RWPE1 (cell line): ENCODE results near the gene GSTT2B.
"Not testable (repeated sequence)": the region's sequence is repeated elsewhere in the genome, so short reads cannot be mapped to it uniquely, and the experiment has no call there.

Source experiments
- CTCF ChIA-PET: fragments of 350-600 bp; sonication (Branson Sonifier 250); formaldehyde crosslinking; extraction: SDS; loops from one replicate; lab custom pipeline; 2021; lab: Yijun Ruan, JAX
- POLR2A ChIA-PET: fragments of 400-600 bp; formaldehyde crosslinking; extraction: SDS; loops from one replicate; lab custom pipeline; 2020; ENCODE audit warnings: antibody characterized with exemption; ENCODE audit not compliant: low non-redundant PET; lab: Yijun Ruan, JAX
- DNase-seq: peaks from one replicate; pipeline ENCODE4 v3.0.0; 2012; ENCODE audit warnings: low spot score
- H3K27ac ChIP-seq: fragments of 450-650 bp; 2 replicates; pipeline ENCODE4 v1.5.1; 2017
- CTCF ChIP-seq: fragments of 450-650 bp; conservative IDR thresholded peaks from 2 replicates; pipeline ENCODE4 v1.5.1; 2017; ENCODE audit warnings: low read depth, mild to moderate bottlenecking

GSTT2B gene

GRCh38 chr22:24001314-24001713, 40.3 kb upstream of the GSTT2B start:
- H3K27ac ChIP-seq: no peak overlapping the region
- ChIA-PET POLR2A (no interaction called here), CTCF (interaction anchor here (0.6 kb wide), 1 partner anchor 233 kb away, joined by 3 read pairs; no protein-coding TSS in a partner anchor)
- DNase-seq: no peak
- TF ChIP-seq CTCF: no peak

- CTCF ChIA-PET, POLR2A ChIA-PET, H3K27ac ChIP-seq, DNase-seq: not testable (repeated sequence)
These were observed 38.8 kb upstream of the GSTT2B start for GRCh38 chr22:23999779-24000178.

- no peak for DNase-seq
- no peak for TF ChIP-seq CTCF
- POLR2A ChIA-PET: interaction anchor here (0.6 kb wide), 1 partner anchor 102 kb away, joined by 3 read pairs; no protein-coding TSS in a partner anchor
- CTCF ChIA-PET: interaction anchor here (0.6 kb wide), 1 partner anchor 1543 kb away, joined by 4 read pairs; no protein-coding TSS in a partner anchor
- H3K27ac ChIP-seq: no peak overlapping the region
These were observed 36.1 kb upstream of the GSTT2B start for GRCh38 chr22:23997092-23997491.

GRCh38 chr22:23993581-23994177, 32.7 kb upstream of the GSTT2B start:
- POLR2A ChIA-PET, DNase-seq, H3K27ac ChIP-seq, CTCF ChIA-PET: not testable (repeated sequence)

- POLR2A ChIA-PET, DNase-seq, CTCF ChIA-PET, H3K27ac ChIP-seq: not testable (repeated sequence)
These were observed 32.1 kb upstream of the GSTT2B start for GRCh38 chr22:23993080-23993479.

GRCh38 chr22:23989583-23990244, 28.7 kb upstream of the GSTT2B start:
- POLR2A ChIA-PET, DNase-seq, H3K27ac ChIP-seq, CTCF ChIA-PET: not testable (repeated sequence)

GRCh38 chr22:23986538-23987178, 25.7 kb upstream of the GSTT2B start:
- POLR2A ChIA-PET, DNase-seq, H3K27ac ChIP-seq, CTCF ChIA-PET: not testable (repeated sequence)

- POLR2A ChIA-PET, CTCF ChIA-PET, H3K27ac ChIP-seq, DNase-seq: not testable (repeated sequence)
These were observed 25.1 kb upstream of the GSTT2B start for GRCh38 chr22:23986089-23986488.

- no peak overlapping the region for H3K27ac ChIP-seq
- TF ChIP-seq CTCF: peak; percentile 72
- ChIA-PET POLR2A (no interaction called here), CTCF (interaction anchor here (0.6 kb wide), 2 partner anchors 123 to 458 kb away, joined by 3 read pairs; no protein-coding TSS in a partner anchor)
- DNase-seq: peak; percentile 4
These were observed 23.4 kb upstream of the GSTT2B start for GRCh38 chr22:23984430-23984829.

GRCh38 chr22:23980567-23980966, 19.6 kb upstream of the GSTT2B start:
- POLR2A ChIA-PET, H3K27ac ChIP-seq, CTCF ChIA-PET, DNase-seq: not testable (repeated sequence)

GRCh38 chr22:23979557-23980240, 18.7 kb upstream of the GSTT2B start, which contains the start of gene GSTT2:
Gene GSTT2, plus strand, starts transcription at chr22:23980134.
- H3K27ac ChIP-seq, CTCF ChIA-PET, POLR2A ChIA-PET, DNase-seq: not testable (repeated sequence)

- CTCF ChIA-PET, DNase-seq, H3K27ac ChIP-seq, POLR2A ChIA-PET: not testable (repeated sequence)
These were observed 16.3 kb upstream of the GSTT2B start for GRCh38 chr22:23977304-23977703.

- H3K27ac ChIP-seq, DNase-seq, POLR2A ChIA-PET, CTCF ChIA-PET: not testable (repeated sequence)
These were observed 13.9 kb upstream of the GSTT2B start for GRCh38 chr22:23974836-23975352.
